ENCODE data around the gene DNM3. TPM values are rescaled to one million over a fixed set of nuclear protein-coding genes. Genes with fewer than 3 reads are reported as not detected.

DNM3 gene
- polyA plus RNA-seq, 2 donors, result 0.53 to 0.76 TPM

DNA sequence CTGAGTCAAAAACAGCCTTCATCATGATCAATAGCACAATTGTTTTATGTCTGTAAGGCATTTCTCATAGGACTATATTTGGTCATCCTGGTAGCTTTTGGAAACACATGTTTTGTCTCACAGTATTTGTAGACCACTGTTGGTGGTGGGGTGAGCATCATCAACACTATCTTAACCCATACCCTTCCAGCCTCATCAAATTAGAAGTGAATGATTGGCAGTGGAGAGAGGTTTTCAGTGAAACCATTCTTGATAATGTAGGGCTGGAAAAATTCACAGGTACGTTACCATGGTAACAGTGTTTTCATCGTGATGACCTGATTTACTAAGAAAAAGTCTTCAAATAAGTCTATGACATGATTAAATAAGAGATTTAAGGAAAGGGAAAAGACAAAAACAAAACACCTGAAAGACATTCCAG is 533.9 kb downstream of the DNM3 start:
- Histone ChIP-seq H3K4me1 (ENCODE audit: control insufficient read depth in 2 of 2, insufficient read depth in 2 of 2, low read length in 1 of 2) (no peaks in the 10 kb centered on the region), H3K27me3 (ENCODE audit: control insufficient read depth in 1 of 2, insufficient read depth in 2 of 2, low read length in 2 of 2) (no peaks in the 10 kb centered on the region), H3K4me3 (ENCODE audit: low read depth in 1 of 2, low read length in 2 of 2) (no peak overlapping the region), H3K36me3 (ENCODE audit: control insufficient read depth in 2 of 2, insufficient read depth in 2 of 2, low read length in 1 of 2) (no peaks in the 10 kb centered on the region), H3K9me3 (ENCODE audit: control insufficient read depth in 2 of 2, insufficient read depth in 1 of 2, low read depth in 1 of 2, low read length in 1 of 2) (no peaks in the 10 kb centered on the region), H3K27ac (ENCODE audit: low read depth in 2 of 2, low read length in 1 of 2) (no peak overlapping the region)
- 70 to 71% methylated on average over 2 of the region's 2 CpGs for WGBS, 2 donors

DNA sequence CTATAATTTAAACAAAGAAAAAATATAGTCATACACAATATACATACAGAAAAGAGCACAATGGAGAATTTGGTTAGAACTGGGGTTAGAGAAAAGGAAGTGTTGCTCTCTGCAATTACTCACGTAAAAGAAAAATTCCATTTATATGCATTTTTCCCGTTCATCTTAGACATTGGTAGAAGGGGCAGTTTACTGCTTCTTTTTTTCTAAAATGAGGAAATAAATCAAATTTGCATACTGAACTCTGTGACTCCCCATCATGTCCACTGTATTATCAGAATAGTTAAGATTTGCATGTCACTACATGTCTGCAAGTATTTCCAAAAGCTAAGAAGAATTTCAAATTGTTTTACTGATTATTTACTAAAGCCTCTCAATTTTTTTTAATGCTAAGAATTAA is 535.1 kb downstream of the DNM3 start:
- 69 to 74% methylated on average over 2 of the region's 2 CpGs for WGBS, 2 donors
- Histone ChIP-seq H3K4me3 (ENCODE audit: low read depth in 1 of 2, low read length in 2 of 2) (no peak overlapping the region), H3K27me3 (ENCODE audit: control insufficient read depth in 1 of 2, insufficient read depth in 2 of 2, low read length in 2 of 2) (no peaks in the 10 kb centered on the region), H3K4me1 (ENCODE audit: control insufficient read depth in 2 of 2, insufficient read depth in 2 of 2, low read length in 1 of 2) (no peaks in the 10 kb centered on the region), H3K36me3 (ENCODE audit: control insufficient read depth in 2 of 2, insufficient read depth in 2 of 2, low read length in 1 of 2) (no peaks in the 10 kb centered on the region), H3K9me3 (ENCODE audit: control insufficient read depth in 2 of 2, insufficient read depth in 1 of 2, low read depth in 1 of 2, low read length in 1 of 2) (no peaks in the 10 kb centered on the region), H3K27ac (ENCODE audit: low read depth in 2 of 2, low read length in 1 of 2) (no peak overlapping the region)

DNA sequence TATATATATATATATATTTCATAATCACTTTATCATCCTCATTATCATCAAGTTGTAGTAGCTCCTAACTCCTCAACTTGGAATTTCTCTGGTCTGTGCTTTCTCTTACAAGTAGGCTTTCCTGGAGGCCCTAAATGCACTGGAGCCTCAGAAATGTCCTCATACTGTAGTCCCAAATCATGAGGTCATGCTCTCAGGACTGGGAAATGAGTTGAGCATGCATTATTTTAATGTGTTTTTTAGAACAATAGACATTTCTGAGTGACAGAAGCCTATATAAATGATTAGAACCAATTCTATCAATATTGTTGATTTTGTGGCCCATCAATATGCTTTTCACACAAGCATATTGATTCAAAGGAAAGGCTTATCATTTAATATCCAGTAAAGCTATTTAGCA is 536.3 kb downstream of the DNM3 start:
- no peak overlapping the region for H3K4me3 ChIP-seq (ENCODE audit: low read depth in 1 of 2, low read length in 2 of 2)
- no peaks in the 10 kb centered on the region for H3K9me3 ChIP-seq (ENCODE audit: control insufficient read depth in 2 of 2, insufficient read depth in 1 of 2, low read depth in 1 of 2, low read length in 1 of 2)
- no peaks in the 10 kb centered on the region for H3K27me3 ChIP-seq (ENCODE audit: control insufficient read depth in 1 of 2, insufficient read depth in 2 of 2, low read length in 2 of 2)
- H3K36me3 ChIP-seq (ENCODE audit: control insufficient read depth in 2 of 2, insufficient read depth in 2 of 2, low read length in 1 of 2), result no peaks in the 10 kb centered on the region
- no peaks in the 10 kb centered on the region for H3K4me1 ChIP-seq (ENCODE audit: control insufficient read depth in 2 of 2, insufficient read depth in 2 of 2, low read length in 1 of 2)
- no peak overlapping the region for H3K27ac ChIP-seq (ENCODE audit: low read depth in 2 of 2, low read length in 1 of 2)

DNA sequence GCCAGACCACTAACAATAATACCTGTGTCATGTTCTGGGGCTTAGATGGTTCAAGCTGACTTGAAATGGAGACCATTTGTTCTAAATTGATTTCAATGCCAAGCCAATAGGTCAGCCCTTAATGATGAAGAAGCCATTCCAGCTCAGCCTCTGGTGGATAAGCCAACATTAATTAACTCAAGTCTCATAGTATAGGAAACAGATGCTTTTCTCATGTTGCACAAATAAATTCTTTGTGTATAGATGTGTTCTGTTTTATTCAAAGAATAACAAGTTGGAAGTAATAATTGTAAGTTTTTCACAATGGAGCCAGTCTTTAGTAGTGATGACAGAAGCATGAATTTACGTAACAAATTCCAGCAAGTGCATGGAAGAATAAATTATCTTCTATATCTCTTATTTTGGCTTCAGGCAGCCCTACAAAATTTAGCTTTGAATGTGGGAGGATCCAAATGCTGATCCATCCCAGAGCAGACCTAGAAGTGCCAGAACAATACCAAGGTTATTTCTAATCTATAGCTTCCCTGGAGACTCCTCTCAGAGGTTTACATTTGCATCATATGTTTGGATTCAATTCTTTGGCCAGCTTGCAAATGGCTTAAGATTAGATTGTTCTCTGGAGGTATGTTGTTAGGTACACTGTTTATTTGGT is 536.9 kb downstream of the DNM3 start:
- Histone ChIP-seq H3K27ac (ENCODE audit: low read depth in 2 of 2, low read length in 1 of 2) (no peak overlapping the region), H3K27me3 (ENCODE audit: control insufficient read depth in 1 of 2, insufficient read depth in 2 of 2, low read length in 2 of 2) (no peaks in the 10 kb centered on the region), H3K36me3 (ENCODE audit: control insufficient read depth in 2 of 2, insufficient read depth in 2 of 2, low read length in 1 of 2) (no peaks in the 10 kb centered on the region), H3K9me3 (ENCODE audit: control insufficient read depth in 2 of 2, insufficient read depth in 1 of 2, low read depth in 1 of 2, low read length in 1 of 2) (no peaks in the 10 kb centered on the region), H3K4me3 (ENCODE audit: low read depth in 1 of 2, low read length in 2 of 2) (no peak overlapping the region), H3K4me1 (ENCODE audit: control insufficient read depth in 2 of 2, insufficient read depth in 2 of 2, low read length in 1 of 2) (no peaks in the 10 kb centered on the region)
- WGBS, 2 donors, result 97 to 98% methylated on average over 1 of the region's 1 CpG

DNA sequence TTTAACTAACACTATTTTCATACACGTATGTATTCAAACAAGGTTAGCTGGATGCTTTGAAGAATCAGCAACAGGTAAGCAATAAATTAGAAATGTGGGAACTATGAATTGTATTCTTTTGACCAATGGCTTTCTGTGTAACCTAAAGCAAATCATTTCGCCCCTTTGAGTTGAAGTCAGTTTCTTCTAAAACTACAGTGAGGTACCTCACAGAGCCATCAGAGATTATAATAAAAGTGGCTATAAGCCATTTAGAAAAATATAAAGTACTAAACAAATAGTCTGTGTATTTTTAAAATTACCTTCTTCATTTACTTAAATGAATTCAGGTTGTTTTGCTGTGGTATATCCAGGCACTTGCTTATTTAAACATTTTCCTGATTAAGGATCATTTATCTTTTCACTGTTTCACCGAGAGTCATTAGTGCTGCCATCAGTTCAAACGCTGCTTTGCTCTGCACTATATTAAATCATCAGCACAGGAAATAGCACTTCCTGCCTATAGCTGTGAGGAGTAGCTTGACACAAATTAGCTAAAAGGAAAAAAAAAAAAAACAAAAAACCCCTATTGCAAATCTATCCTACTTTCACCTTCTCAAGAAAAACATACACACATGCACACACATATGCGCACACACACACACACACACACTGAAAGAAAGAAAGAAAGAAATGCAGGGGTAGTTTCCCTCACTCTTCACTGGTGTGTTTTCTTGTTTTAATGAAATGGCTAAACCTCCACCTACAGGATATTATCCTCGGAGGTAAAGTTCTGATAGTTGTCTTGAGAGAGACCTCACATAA is 539.3 kb downstream of the DNM3 start:
- Histone ChIP-seq H3K27ac (ENCODE audit: low read depth in 2 of 2, low read length in 1 of 2) (no peak overlapping the region), H3K27me3 (ENCODE audit: control insufficient read depth in 1 of 2, insufficient read depth in 2 of 2, low read length in 2 of 2) (no peaks in the 10 kb centered on the region), H3K4me3 (ENCODE audit: low read depth in 1 of 2, low read length in 2 of 2) (no peak overlapping the region), H3K9me3 (ENCODE audit: control insufficient read depth in 2 of 2, insufficient read depth in 1 of 2, low read depth in 1 of 2, low read length in 1 of 2) (no peaks in the 10 kb centered on the region), H3K4me1 (ENCODE audit: control insufficient read depth in 2 of 2, insufficient read depth in 2 of 2, low read length in 1 of 2) (no peaks in the 10 kb centered on the region), H3K36me3 (ENCODE audit: control insufficient read depth in 2 of 2, insufficient read depth in 2 of 2, low read length in 1 of 2) (no peaks in the 10 kb centered on the region)
- 53 to 58% methylated on average over 6 of the region's 6 CpGs for WGBS, 2 donors

DNA sequence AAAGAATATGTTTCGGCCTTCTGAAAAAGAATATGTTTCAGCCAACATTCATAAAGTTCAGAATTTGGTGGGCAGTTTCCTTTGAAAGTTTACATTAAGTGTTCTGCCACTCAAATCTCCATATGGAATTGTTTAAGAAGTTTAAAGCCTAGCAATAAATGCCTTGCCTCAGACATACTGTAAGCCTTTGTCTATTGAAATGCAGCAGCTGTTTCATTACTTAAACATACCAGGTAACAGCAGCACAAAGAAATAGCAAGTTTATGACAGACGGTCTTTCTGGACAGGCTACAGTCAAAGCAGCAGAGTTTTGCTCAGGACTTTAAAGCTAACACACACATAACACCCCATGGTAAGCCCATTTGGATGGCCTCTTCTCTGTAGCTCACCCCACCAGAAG is 540.6 kb downstream of the DNM3 start:
- H3K27ac ChIP-seq (ENCODE audit: low read depth in 2 of 2, low read length in 1 of 2), result no peak overlapping the region
- WGBS, 2 donors, result 66 to 87% methylated on average over 2 of the region's 2 CpGs
- H3K27me3 ChIP-seq (ENCODE audit: control insufficient read depth in 1 of 2, insufficient read depth in 2 of 2, low read length in 2 of 2), result no peaks in the 10 kb centered on the region
- H3K4me3 ChIP-seq (ENCODE audit: low read depth in 1 of 2, low read length in 2 of 2), result no peak overlapping the region
- H3K36me3 ChIP-seq (ENCODE audit: control insufficient read depth in 2 of 2, insufficient read depth in 2 of 2, low read length in 1 of 2), result no peaks in the 10 kb centered on the region
- H3K4me1 ChIP-seq (ENCODE audit: control insufficient read depth in 2 of 2, insufficient read depth in 2 of 2, low read length in 1 of 2), result no peaks in the 10 kb centered on the region
- H3K9me3 ChIP-seq (ENCODE audit: control insufficient read depth in 2 of 2, insufficient read depth in 1 of 2, low read depth in 1 of 2, low read length in 1 of 2), result no peaks in the 10 kb centered on the region

DNA sequence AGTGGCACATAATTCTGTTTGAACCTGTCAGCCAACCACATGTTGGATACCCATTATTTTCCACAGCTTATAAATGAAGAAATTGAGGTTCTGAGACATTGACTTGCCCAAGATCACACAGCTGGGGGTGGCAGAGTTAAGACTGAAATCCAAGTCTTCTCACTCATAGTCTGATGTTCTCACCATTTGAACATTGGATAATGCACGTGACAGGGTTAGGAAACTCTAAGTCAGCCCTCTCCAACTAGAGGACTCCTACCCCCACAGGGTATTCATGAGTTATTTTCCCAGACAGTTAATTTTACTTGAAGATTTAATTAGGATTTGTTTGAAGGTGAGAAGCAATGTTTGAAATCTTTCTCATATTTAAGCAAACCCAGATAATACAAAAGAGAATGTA is 541.1 kb downstream of the DNM3 start:
- Histone ChIP-seq H3K4me3 (ENCODE audit: low read depth in 1 of 2, low read length in 2 of 2) (no peak overlapping the region), H3K4me1 (ENCODE audit: control insufficient read depth in 2 of 2, insufficient read depth in 2 of 2, low read length in 1 of 2) (no peaks in the 10 kb centered on the region), H3K27ac (ENCODE audit: low read depth in 2 of 2, low read length in 1 of 2) (no peak overlapping the region), H3K9me3 (ENCODE audit: control insufficient read depth in 2 of 2, insufficient read depth in 1 of 2, low read depth in 1 of 2, low read length in 1 of 2) (no peaks in the 10 kb centered on the region), H3K36me3 (ENCODE audit: control insufficient read depth in 2 of 2, insufficient read depth in 2 of 2, low read length in 1 of 2) (no peaks in the 10 kb centered on the region), H3K27me3 (ENCODE audit: control insufficient read depth in 1 of 2, insufficient read depth in 2 of 2, low read length in 2 of 2) (no peaks in the 10 kb centered on the region)
- 80 to 83% methylated on average over 1 of the region's 1 CpG for WGBS, 2 donors

DNA sequence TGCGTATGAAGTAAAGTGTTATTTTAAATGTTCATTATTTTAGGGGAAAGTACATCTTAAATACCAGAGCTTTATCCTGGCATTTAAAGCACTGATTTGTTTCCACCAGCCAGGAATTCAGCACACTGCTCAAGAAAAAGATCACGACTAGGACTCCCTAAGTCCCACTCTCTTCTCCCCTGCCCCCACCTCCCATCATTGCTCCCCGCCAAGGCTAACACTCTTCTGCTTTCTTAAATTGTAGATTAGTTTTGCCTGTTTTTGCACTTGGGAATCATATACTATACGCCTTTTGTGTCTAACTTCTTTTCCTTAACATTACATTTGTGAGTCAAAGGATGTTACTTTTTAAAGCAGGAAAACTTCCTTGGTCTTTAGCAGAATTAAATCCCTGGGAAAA is 541.7 kb downstream of the DNM3 start:
- Histone ChIP-seq H3K27me3 (ENCODE audit: control insufficient read depth in 1 of 2, insufficient read depth in 2 of 2, low read length in 2 of 2) (no peaks in the 10 kb centered on the region), H3K36me3 (ENCODE audit: control insufficient read depth in 2 of 2, insufficient read depth in 2 of 2, low read length in 1 of 2) (no peaks in the 10 kb centered on the region), H3K9me3 (ENCODE audit: control insufficient read depth in 2 of 2, insufficient read depth in 1 of 2, low read depth in 1 of 2, low read length in 1 of 2) (no peaks in the 10 kb centered on the region), H3K4me1 (ENCODE audit: control insufficient read depth in 2 of 2, insufficient read depth in 2 of 2, low read length in 1 of 2) (no peaks in the 10 kb centered on the region), H3K4me3 (ENCODE audit: low read depth in 1 of 2, low read length in 2 of 2) (no peak overlapping the region), H3K27ac (ENCODE audit: low read depth in 2 of 2, low read length in 1 of 2) (no peak overlapping the region)
- WGBS, 2 donors, result 75 to 81% methylated on average over 4 of the region's 4 CpGs

DNA sequence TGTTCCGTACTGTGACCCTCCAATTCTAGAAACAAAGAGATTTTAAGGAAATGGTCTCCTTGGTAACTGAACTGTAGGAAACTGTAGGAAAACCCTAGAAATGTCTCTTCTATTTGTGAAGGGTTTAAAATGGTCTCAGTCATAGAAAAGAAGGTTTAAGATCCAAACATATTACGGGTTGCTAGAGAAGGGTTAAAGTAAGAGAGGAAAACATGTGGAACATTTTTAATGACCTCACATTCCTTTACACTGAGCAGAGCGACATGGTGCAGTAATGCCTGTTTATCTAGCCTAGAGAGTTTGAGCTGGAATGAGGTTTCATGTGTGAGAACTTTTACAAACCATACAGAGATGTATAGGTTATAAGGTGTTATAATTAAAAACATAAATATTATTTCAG is 542.2 kb downstream of the DNM3 start:
- WGBS, 2 donors, result 58 to 61% methylated on average over 3 of the region's 3 CpGs

DNA sequence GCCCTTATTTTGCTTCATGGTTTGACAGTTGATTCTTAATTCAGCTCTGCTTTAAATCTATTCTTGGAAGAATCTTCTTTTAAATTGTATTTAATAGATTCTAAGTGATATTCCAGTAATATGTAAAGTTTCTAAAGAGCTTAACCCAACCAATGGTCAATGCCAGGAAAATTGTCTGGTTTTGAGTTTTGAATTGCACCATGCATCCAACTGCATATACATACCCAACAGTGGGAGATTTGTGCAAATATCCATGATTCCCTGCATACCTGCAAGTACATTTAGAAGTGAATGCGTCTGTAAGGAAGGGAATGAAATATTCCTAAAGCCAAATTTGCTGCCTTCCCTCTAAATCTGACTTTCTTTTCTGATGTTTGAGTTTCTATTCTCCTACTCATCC is 543.4 kb downstream of the DNM3 start:
- Histone ChIP-seq H3K27ac (ENCODE audit: low read depth in 2 of 2, low read length in 1 of 2) (no peak overlapping the region), H3K4me3 (ENCODE audit: low read depth in 1 of 2, low read length in 2 of 2) (no peak overlapping the region), H3K36me3 (ENCODE audit: control insufficient read depth in 2 of 2, insufficient read depth in 2 of 2, low read length in 1 of 2) (no peaks in the 10 kb centered on the region), H3K27me3 (ENCODE audit: control insufficient read depth in 1 of 2, insufficient read depth in 2 of 2, low read length in 2 of 2) (no peaks in the 10 kb centered on the region), H3K9me3 (ENCODE audit: control insufficient read depth in 2 of 2, insufficient read depth in 1 of 2, low read depth in 1 of 2, low read length in 1 of 2) (no peaks in the 10 kb centered on the region), H3K4me1 (ENCODE audit: control insufficient read depth in 2 of 2, insufficient read depth in 2 of 2, low read length in 1 of 2) (no peaks in the 10 kb centered on the region)
- WGBS, 2 donors, result 88 to 96% methylated on average over 1 of the region's 1 CpG

More for the DNA sequence above, 542.2 kb downstream of the DNM3 start:
- no peak overlapping the region for H3K27ac ChIP-seq (ENCODE audit: low read depth in 2 of 2, low read length in 1 of 2)
- H3K36me3 ChIP-seq (ENCODE audit: control insufficient read depth in 2 of 2, insufficient read depth in 2 of 2, low read length in 1 of 2), result no peaks in the 10 kb centered on the region
- H3K27me3 ChIP-seq (ENCODE audit: control insufficient read depth in 1 of 2, insufficient read depth in 2 of 2, low read length in 2 of 2), result no peaks in the 10 kb centered on the region
- no peaks in the 10 kb centered on the region for H3K9me3 ChIP-seq (ENCODE audit: control insufficient read depth in 2 of 2, insufficient read depth in 1 of 2, low read depth in 1 of 2, low read length in 1 of 2)
- no peaks in the 10 kb centered on the region for H3K4me1 ChIP-seq (ENCODE audit: control insufficient read depth in 2 of 2, insufficient read depth in 2 of 2, low read length in 1 of 2)
- no peak overlapping the region for H3K4me3 ChIP-seq (ENCODE audit: low read depth in 1 of 2, low read length in 2 of 2)
